ENCODE results near the gene GLIS1. TPM values are rescaled to one million over a fixed set of nuclear protein-coding genes. Genes with fewer than 3 reads are reported as not detected.

The GLIS1 gene
- polyA plus RNA-seq, 1 donor from 2014 or later: not detected

DNA sequence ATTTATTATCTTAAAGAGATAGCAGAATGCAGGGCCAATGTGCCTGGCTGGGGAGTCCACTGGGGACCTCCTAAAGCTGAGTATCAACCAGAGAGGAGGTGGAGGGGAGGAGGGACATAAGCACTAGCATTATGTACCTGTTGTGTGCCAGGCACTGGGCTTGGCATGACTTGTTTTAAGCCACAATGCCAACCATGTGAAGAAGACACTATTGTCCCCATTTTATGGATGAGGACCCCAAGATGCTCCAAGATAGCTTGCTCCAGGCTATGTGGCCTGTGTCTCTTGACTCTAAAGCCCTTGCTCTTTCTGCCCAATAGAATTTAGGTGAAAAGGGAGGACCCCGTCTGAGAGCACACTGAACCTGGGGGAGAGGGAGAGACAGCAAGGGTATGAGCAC is 111.3 kb downstream of the GLIS1 start:
- no peaks in the 10 kb centered on the region for H4K20me1 ChIP-seq (ENCODE audit: insufficient read depth)
- no peaks in the 10 kb centered on the region for H3K9me3 ChIP-seq (ENCODE audit: low read length)
- no peaks in the 10 kb centered on the region for H3K27me3 ChIP-seq (ENCODE audit: insufficient read depth, low read depth, low read length)
- no peaks in the 10 kb centered on the region for H3K36me3 ChIP-seq (ENCODE audit: insufficient read depth, low read length)
- H3K4me3 ChIP-seq (ENCODE audit: low read length): no peak overlapping the region
- no peaks in the 10 kb centered on the region for H3K79me2 ChIP-seq (replicated peaks; ENCODE audit: insufficient read depth, low read length)
- no peak for TF ChIP-seq RAD21 (conservative IDR thresholded peaks at IDR 0.05)
- no peak for TF ChIP-seq MXI1 (conservative IDR thresholded peaks at IDR 0.05; ENCODE audit: poor library complexity, severe bottlenecking)
- TF ChIP-seq TAF1 (IDR thresholded peaks at IDR 0.05; ENCODE audit: low read depth): no peak
- no peak for TF ChIP-seq SMC3 (conservative IDR thresholded peaks at IDR 0.05; ENCODE audit: poor library complexity)
- TF ChIP-seq, protein P1, sequence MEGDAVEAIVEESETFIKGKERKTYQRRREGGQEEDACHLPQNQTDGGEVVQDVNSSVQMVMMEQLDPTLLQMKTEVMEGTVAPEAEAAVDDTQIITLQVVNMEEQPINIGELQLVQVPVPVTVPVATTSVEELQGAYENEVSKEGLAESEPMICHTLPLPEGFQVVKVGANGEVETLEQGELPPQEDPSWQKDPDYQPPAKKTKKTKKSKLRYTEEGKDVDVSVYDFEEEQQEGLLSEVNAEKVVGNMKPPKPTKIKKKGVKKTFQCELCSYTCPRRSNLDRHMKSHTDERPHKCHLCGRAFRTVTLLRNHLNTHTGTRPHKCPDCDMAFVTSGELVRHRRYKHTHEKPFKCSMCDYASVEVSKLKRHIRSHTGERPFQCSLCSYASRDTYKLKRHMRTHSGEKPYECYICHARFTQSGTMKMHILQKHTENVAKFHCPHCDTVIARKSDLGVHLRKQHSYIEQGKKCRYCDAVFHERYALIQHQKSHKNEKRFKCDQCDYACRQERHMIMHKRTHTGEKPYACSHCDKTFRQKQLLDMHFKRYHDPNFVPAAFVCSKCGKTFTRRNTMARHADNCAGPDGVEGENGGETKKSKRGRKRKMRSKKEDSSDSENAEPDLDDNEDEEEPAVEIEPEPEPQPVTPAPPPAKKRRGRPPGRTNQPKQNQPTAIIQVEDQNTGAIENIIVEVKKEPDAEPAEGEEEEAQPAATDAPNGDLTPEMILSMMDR (IDR thresholded peaks at IDR 0.05; ENCODE audit: poor library complexity, severe bottlenecking): no peak
- TF ChIP-seq EZH2 (IDR thresholded peaks at IDR 0.05; ENCODE audit: borderline replicate concordance, insufficient read depth, low read length, poor library complexity, severe bottlenecking): no peak
- TF ChIP-seq EP300 (conservative IDR thresholded peaks at IDR 0.05; ENCODE audit: poor library complexity, severe bottlenecking): no peak
- TF ChIP-seq, protein P2, sequence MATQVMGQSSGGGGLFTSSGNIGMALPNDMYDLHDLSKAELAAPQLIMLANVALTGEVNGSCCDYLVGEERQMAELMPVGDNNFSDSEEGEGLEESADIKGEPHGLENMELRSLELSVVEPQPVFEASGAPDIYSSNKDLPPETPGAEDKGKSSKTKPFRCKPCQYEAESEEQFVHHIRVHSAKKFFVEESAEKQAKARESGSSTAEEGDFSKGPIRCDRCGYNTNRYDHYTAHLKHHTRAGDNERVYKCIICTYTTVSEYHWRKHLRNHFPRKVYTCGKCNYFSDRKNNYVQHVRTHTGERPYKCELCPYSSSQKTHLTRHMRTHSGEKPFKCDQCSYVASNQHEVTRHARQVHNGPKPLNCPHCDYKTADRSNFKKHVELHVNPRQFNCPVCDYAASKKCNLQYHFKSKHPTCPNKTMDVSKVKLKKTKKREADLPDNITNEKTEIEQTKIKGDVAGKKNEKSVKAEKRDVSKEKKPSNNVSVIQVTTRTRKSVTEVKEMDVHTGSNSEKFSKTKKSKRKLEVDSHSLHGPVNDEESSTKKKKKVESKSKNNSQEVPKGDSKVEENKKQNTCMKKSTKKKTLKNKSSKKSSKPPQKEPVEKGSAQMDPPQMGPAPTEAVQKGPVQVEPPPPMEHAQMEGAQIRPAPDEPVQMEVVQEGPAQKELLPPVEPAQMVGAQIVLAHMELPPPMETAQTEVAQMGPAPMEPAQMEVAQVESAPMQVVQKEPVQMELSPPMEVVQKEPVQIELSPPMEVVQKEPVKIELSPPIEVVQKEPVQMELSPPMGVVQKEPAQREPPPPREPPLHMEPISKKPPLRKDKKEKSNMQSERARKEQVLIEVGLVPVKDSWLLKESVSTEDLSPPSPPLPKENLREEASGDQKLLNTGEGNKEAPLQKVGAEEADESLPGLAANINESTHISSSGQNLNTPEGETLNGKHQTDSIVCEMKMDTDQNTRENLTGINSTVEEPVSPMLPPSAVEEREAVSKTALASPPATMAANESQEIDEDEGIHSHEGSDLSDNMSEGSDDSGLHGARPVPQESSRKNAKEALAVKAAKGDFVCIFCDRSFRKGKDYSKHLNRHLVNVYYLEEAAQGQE (IDR thresholded peaks at IDR 0.05; ENCODE audit: borderline replicate concordance): no peak
- TF ChIP-seq POLR2AphosphoS5 (IDR thresholded peaks at IDR 0.05): no peak
- no peak overlapping the region for H3K4me2 ChIP-seq (ENCODE audit: low read length)
- H3K9ac ChIP-seq (ENCODE audit: low read length): no peak overlapping the region
- H3K27ac ChIP-seq (ENCODE audit: low read length): no peak overlapping the region
- no peaks in the 10 kb centered on the region for H3K9me2 ChIP-seq (ENCODE audit: insufficient read depth, low read length)
- H3F3A ChIP-seq (ENCODE audit: insufficient read depth, low read length, poor library complexity, severe bottlenecking): no peaks in the 10 kb centered on the region
- no peak overlapping the region for H2AFZ ChIP-seq (ENCODE audit: low read depth, low read length)

DNA sequence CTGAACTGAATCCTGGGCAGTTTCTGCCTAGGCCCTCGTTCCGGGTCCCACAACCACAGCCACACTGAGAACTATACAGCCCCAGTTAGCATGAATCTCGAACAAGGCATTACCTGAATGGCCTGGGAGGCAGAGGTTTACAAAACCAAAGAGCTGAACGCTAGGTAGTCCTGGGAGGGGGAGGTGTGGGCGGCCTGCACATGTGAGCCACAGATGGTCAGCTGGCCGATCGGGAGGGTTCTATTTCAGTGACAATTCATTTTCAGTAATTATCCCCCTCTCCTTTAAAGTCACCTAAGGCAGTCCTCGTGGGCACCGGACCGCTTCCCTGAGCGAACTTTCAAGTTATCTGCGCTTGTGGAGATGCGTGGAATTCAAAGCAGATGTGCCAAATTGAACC is 111.9 kb downstream of the GLIS1 start:
- no peak for TF ChIP-seq EZH2 (IDR thresholded peaks at IDR 0.05; ENCODE audit: borderline replicate concordance, insufficient read depth, low read length, poor library complexity, severe bottlenecking)
- TF ChIP-seq, protein P1 (IDR thresholded peaks at IDR 0.05; ENCODE audit: poor library complexity, severe bottlenecking): no peak
- no peak for TF ChIP-seq POLR2AphosphoS5 (IDR thresholded peaks at IDR 0.05)
- no peak for TF ChIP-seq TAF1 (IDR thresholded peaks at IDR 0.05; ENCODE audit: low read depth)
- no peak for TF ChIP-seq RAD21 (conservative IDR thresholded peaks at IDR 0.05)
- TF ChIP-seq, protein P2 (IDR thresholded peaks at IDR 0.05; ENCODE audit: borderline replicate concordance): no peak
- TF ChIP-seq MXI1 (conservative IDR thresholded peaks at IDR 0.05; ENCODE audit: poor library complexity, severe bottlenecking): no peak
- TF ChIP-seq SMC3 (conservative IDR thresholded peaks at IDR 0.05; ENCODE audit: poor library complexity): no peak
- TF ChIP-seq EP300 (conservative IDR thresholded peaks at IDR 0.05; ENCODE audit: poor library complexity, severe bottlenecking): no peak
- Histone ChIP-seq H3F3A (ENCODE audit: insufficient read depth, low read length, poor library complexity, severe bottlenecking) (no peaks in the 10 kb centered on the region), H4K20me1 (ENCODE audit: insufficient read depth) (no peaks in the 10 kb centered on the region), H2AFZ (ENCODE audit: low read depth, low read length) (no peak overlapping the region), H3K27me3 (ENCODE audit: insufficient read depth, low read depth, low read length) (no peaks in the 10 kb centered on the region), H3K9ac (ENCODE audit: low read length) (no peak overlapping the region), H3K9me3 (ENCODE audit: low read length) (no peaks in the 10 kb centered on the region), H3K27ac (ENCODE audit: low read length) (no peak overlapping the region), H3K9me2 (ENCODE audit: insufficient read depth, low read length) (no peaks in the 10 kb centered on the region), H3K36me3 (ENCODE audit: insufficient read depth, low read length) (no peaks in the 10 kb centered on the region), H3K4me2 (ENCODE audit: low read length) (no peak overlapping the region), H3K79me2 (replicated peaks; ENCODE audit: insufficient read depth, low read length) (no peaks in the 10 kb centered on the region), H3K4me3 (ENCODE audit: low read length) (no peak overlapping the region)

Data from neural cell (in vitro differentiated cells).